ENCODE results near the gene ARHGAP10. TPM values are rescaled to one million over a fixed set of nuclear protein-coding genes. Genes with fewer than 3 reads are reported as not detected.

ARHGAP10 gene
- polyA plus RNA-seq, 1 donor, result 11.0 TPM

DNA sequence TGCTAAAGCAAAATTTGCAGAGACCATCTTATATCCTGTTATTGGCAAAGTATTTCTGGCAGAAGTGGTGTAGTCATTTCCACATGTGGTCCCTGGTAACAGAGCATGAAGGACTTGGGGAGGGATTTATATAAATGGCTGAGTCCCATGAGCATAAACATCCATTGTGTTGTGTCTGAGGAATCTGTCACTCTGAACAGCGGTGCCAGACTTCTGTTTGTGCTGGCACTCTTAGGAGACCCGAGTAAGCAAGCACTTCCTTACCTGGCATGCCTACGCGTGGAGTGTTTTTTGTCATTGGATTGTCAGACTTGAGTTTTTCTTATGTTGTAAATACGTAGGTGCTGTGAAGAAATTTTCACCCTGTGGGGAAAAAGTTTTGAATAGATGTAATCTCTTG lies 285.9 kb downstream of the ARHGAP10 start:
- Histone ChIP-seq H3K4me1 (ENCODE audit: control insufficient read depth, insufficient read depth, low read length) (peaks cover 4% of the 10 kb centered on the region), H3K36me3 (ENCODE audit: control insufficient read depth, insufficient read depth, low read length) (no peaks in the 10 kb centered on the region), H3K4me3 (ENCODE audit: low read length) (no peak overlapping the region), H3K9me3 (ENCODE audit: control insufficient read depth, low read depth, low read length) (no peaks in the 10 kb centered on the region), H3K27me3 (ENCODE audit: control insufficient read depth, insufficient read depth, low read length) (no peaks in the 10 kb centered on the region), H3K27ac (ENCODE audit: low read length) (no peak overlapping the region)
- 100% methylated on average over 1 of the region's 5 CpGs for WGBS (ENCODE audit: insufficient coverage, low lambda C conversion rate)
- no peak for DNase-seq

DNA sequence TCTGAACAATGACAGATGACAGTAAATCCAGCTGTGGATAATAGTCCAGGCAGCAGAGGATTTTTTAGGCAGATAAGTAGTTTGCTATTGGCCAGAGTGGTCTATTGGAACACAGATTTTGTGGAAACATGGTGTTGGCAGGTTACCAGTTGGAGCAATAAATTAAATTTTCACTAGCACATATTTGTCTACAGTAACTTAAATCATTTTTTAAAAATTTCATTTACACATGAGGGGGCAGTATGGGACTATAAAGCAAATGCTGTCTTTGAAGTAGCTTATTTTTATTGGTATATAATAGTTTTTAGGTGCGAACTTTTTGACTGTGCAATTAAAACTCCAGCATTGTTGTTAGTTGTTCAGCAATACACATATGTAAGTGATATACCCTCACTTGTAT lies 289.8 kb downstream of the ARHGAP10 start:
- no peaks in the 10 kb centered on the region for H3K4me1 ChIP-seq (ENCODE audit: control insufficient read depth, insufficient read depth, low read length)
- no CpG with 5 or more reads among the region's 1 CpG for WGBS (ENCODE audit: insufficient coverage, low lambda C conversion rate)
- peaks cover 5% of the 10 kb centered on the region for H3K36me3 ChIP-seq (ENCODE audit: control insufficient read depth, insufficient read depth, low read length)
- no peak for DNase-seq
- H3K27ac ChIP-seq (ENCODE audit: low read length), result no peak overlapping the region
- no peaks in the 10 kb centered on the region for H3K9me3 ChIP-seq (ENCODE audit: control insufficient read depth, low read depth, low read length)
- H3K4me3 ChIP-seq (ENCODE audit: low read length), result no peak overlapping the region
- H3K27me3 ChIP-seq (ENCODE audit: control insufficient read depth, insufficient read depth, low read length), result no peaks in the 10 kb centered on the region

DNA sequence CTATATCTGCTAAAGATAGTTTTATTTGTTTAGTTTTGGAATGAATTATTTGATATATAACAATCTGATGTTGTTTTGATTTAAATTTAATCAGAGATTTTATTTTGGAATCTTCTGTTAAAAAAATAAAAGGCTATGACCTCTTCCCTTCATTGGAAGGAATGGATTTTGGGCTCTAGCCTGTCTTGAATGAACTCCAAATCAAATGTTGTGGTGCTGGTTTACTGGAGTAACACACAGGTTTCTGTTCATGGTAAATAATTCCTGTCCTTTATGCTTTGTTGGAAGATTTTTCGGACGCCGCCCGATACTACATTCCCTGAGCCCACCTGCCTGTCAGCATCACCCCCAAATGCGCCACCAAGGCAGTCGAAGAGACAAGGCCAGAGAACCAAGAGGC lies 291.1 kb downstream of the ARHGAP10 start:
- H3K4me3 ChIP-seq (ENCODE audit: low read length), result no peak overlapping the region
- no peak overlapping the region for H3K27ac ChIP-seq (ENCODE audit: low read length)
- no CpG with 5 or more reads among the region's 6 CpGs for WGBS (ENCODE audit: insufficient coverage, low lambda C conversion rate)
- H3K9me3 ChIP-seq (ENCODE audit: control insufficient read depth, low read depth, low read length), result no peaks in the 10 kb centered on the region
- DNase-seq, result no peak
- H3K27me3 ChIP-seq (ENCODE audit: control insufficient read depth, insufficient read depth, low read length), result no peaks in the 10 kb centered on the region
- H3K36me3 ChIP-seq (ENCODE audit: control insufficient read depth, insufficient read depth, low read length), result peaks cover 5% of the 10 kb centered on the region
- no peaks in the 10 kb centered on the region for H3K4me1 ChIP-seq (ENCODE audit: control insufficient read depth, insufficient read depth, low read length)

DNA sequence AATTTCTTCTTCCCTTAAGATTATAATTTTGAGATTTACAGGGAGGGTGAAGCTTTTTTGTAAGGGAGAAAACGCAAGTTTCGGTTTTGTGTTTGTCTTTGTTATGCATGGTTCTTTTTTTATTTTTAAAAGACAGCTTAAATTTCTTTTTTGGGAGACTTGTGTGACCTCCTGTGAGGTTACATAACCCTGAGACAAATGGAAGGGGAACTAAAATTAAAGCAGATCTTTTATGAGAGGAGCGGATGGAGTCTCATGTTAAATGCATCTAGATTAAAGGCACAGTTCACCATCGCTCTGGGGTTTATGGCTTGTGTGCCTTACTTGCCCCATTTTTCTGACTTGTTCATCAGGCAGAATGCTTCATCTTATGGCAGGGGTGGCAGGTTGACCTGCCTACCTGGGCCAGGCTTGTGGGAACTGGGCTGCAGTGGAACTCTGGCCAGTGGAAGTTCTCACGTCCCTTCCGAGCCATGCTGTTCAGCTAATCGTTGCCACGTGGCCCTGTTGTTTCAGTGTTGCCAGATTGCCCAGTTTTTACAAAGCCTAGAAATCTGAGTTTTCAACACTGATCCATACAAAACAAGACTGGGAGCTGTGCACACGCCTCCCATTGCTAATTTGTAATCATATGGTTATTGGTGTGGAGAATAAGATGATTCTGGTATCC lies 291.8 kb downstream of the ARHGAP10 start:
- 100% methylated on average over 3 of the region's 9 CpGs for WGBS (ENCODE audit: insufficient coverage, low lambda C conversion rate)

DNA sequence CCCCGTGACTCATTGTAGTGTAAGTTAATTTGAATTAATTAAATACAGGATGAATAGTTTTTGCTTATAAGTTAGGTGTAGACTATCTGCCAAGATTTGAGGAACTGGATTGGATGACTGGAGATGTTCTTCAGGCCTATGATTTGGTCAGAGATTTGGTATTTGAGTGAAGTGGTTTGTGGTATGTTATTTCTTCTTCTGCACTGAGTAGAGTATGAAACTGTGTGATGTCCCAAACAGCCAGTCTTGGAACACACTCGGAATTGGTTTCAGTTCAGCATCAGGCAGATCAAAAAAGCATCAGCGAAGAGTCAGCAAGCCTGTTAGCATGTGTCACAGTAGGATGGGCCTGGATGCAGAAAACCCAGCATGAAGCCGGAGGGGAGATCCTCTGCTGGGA lies 294.1 kb downstream of the ARHGAP10 start:
- H3K4me3 ChIP-seq (ENCODE audit: low read length), result no peak overlapping the region
- WGBS (ENCODE audit: insufficient coverage, low lambda C conversion rate), result 100% methylated on average over 1 of the region's 4 CpGs

More for the DNA sequence above, 291.8 kb downstream of the ARHGAP10 start:
- no peak for DNase-seq
- no peak overlapping the region for H3K27ac ChIP-seq (ENCODE audit: low read length)
- no peaks in the 10 kb centered on the region for H3K4me1 ChIP-seq (ENCODE audit: control insufficient read depth, insufficient read depth, low read length)
- H3K36me3 ChIP-seq (ENCODE audit: control insufficient read depth, insufficient read depth, low read length), result peaks cover 5% of the 10 kb centered on the region
- H3K9me3 ChIP-seq (ENCODE audit: control insufficient read depth, low read depth, low read length), result peaks cover 3% of the 10 kb centered on the region
- no peaks in the 10 kb centered on the region for H3K27me3 ChIP-seq (ENCODE audit: control insufficient read depth, insufficient read depth, low read length)
- H3K4me3 ChIP-seq (ENCODE audit: low read length), result no peak overlapping the region

DNA sequence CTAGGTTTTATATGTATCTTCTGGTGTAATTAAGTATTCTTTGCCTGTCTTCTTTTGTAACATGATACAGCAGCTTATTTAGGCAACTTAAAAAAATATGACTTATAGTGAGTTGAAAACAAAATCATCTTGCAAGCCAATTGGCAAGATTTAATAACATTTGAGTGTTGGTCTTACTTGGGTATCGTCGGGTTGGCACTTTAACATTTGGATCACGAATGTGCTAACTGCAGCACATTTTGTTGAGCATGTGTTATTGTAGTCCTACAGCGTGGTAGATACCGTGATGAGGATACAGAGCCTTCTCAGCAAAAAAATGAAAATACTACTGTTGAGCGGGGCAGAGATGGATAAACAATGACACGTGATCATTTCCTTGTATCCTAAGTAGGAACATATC lies 295.3 kb downstream of the ARHGAP10 start:
- Histone ChIP-seq H3K27ac (ENCODE audit: low read length) (no peak overlapping the region), H3K4me1 (ENCODE audit: control insufficient read depth, insufficient read depth, low read length) (no peaks in the 10 kb centered on the region), H3K4me3 (ENCODE audit: low read length) (no peak overlapping the region), H3K36me3 (ENCODE audit: control insufficient read depth, insufficient read depth, low read length) (peaks cover 5% of the 10 kb centered on the region), H3K27me3 (ENCODE audit: control insufficient read depth, insufficient read depth, low read length) (no peaks in the 10 kb centered on the region), H3K9me3 (ENCODE audit: control insufficient read depth, low read depth, low read length) (peaks cover 3% of the 10 kb centered on the region)
- WGBS (ENCODE audit: insufficient coverage, low lambda C conversion rate), result 100% methylated on average over 2 of the region's 7 CpGs
- no peak for DNase-seq

More for the DNA sequence above, 294.1 kb downstream of the ARHGAP10 start:
- peaks cover 3% of the 10 kb centered on the region for H3K9me3 ChIP-seq (ENCODE audit: control insufficient read depth, low read depth, low read length)
- no peak for DNase-seq
- H3K4me1 ChIP-seq (ENCODE audit: control insufficient read depth, insufficient read depth, low read length), result no peaks in the 10 kb centered on the region
- no peak overlapping the region for H3K27ac ChIP-seq (ENCODE audit: low read length)
- H3K36me3 ChIP-seq (ENCODE audit: control insufficient read depth, insufficient read depth, low read length), result peaks cover 5% of the 10 kb centered on the region
- no peaks in the 10 kb centered on the region for H3K27me3 ChIP-seq (ENCODE audit: control insufficient read depth, insufficient read depth, low read length)

DNA sequence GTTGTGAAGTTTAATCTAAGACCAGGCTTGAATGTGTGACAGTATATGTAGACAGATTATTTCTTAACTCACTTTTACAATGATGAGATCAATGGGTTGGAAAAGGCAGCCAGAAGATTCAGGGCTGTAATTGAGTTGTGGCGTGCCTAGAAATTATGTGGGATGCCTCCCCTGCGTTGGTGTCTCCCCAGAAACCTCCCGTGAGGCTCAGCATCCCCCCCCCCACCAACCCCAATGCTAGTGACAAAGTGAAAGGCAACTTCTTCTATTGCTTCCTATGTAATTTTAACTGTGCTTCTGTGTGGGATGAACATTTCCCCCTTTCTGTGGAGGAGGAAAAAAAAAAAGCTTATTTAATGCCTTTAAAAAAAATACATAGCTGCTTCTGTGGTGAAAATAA lies 297.9 kb downstream of the ARHGAP10 start:
- Histone ChIP-seq H3K4me3 (ENCODE audit: low read length) (no peak overlapping the region), H3K9me3 (ENCODE audit: control insufficient read depth, low read depth, low read length) (peaks cover 3% of the 10 kb centered on the region), H3K27ac (ENCODE audit: low read length) (no peak overlapping the region), H3K27me3 (ENCODE audit: control insufficient read depth, insufficient read depth, low read length) (no peaks in the 10 kb centered on the region), H3K36me3 (ENCODE audit: control insufficient read depth, insufficient read depth, low read length) (no peaks in the 10 kb centered on the region), H3K4me1 (ENCODE audit: control insufficient read depth, insufficient read depth, low read length) (no peaks in the 10 kb centered on the region)
- no peak for DNase-seq
- no CpG with 5 or more reads among the region's 3 CpGs for WGBS (ENCODE audit: insufficient coverage, low lambda C conversion rate)

DNA sequence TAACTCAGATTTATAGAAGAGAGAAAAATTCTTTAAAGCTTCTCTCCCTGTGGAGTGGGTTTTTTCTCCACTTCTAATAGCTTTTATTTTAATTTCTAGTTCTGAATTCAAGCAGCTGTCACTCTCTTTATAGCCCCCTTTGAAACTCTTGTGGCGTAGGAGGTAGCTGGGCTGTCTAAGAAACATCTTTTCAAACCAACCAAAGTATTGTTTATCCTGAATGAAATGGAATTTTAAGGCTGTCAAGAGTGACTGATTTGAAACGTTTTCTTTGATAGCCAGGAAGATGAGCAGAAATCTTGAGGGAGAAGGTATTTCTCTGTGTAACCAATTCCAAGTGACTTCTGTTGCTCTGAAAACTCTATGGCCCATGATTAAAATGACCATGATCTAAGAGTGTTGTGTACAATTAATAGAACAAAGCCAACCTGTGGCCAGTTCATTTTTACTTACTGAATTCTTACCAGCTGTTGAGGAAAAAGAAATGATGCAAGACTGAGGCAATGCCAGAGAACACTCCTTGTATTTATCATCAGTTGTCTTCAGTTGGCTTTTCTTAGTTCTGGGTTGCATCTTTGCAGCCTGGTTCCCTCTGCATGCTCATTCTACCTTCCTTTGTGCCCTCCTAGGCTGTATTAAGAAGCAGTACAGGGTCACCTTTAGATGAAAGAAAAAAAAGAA lies 298.4 kb downstream of the ARHGAP10 start:
- Histone ChIP-seq H3K36me3 (ENCODE audit: control insufficient read depth, insufficient read depth, low read length) (no peaks in the 10 kb centered on the region), H3K4me1 (ENCODE audit: control insufficient read depth, insufficient read depth, low read length) (no peaks in the 10 kb centered on the region), H3K4me3 (ENCODE audit: low read length) (no peak overlapping the region), H3K9me3 (ENCODE audit: control insufficient read depth, low read depth, low read length) (peaks cover 3% of the 10 kb centered on the region), H3K27me3 (ENCODE audit: control insufficient read depth, insufficient read depth, low read length) (no peaks in the 10 kb centered on the region), H3K27ac (ENCODE audit: low read length) (no peak overlapping the region)
- WGBS (ENCODE audit: insufficient coverage, low lambda C conversion rate), result no CpG with 5 or more reads among the region's 2 CpGs
- no peak for DNase-seq

DNA sequence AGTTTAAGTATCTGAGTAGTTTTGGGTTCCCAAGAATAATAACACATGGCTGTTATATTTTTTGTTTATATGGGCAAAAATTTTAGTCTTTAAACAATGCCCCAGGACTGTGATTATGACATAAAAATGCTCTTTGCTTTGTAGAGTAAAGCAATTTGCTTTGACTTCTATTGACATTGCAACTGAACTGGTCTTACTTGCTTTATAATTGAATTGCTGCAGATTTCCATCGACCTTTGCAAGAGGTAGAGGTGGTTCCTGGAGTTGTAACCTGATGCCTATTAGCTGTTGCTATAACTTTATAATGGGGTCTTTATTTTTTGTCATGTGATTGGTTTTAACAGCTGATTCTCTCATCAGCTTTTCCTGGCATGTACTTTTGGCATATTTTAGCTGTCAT lies 302.9 kb downstream of the ARHGAP10 start:
- no peak overlapping the region for H3K4me3 ChIP-seq (ENCODE audit: low read length)
- peak in 1 of 2 donors; percentile 19 for DNase-seq
- no CpG with 5 or more reads among the region's 1 CpG for WGBS (ENCODE audit: insufficient coverage, low lambda C conversion rate)

DNA sequence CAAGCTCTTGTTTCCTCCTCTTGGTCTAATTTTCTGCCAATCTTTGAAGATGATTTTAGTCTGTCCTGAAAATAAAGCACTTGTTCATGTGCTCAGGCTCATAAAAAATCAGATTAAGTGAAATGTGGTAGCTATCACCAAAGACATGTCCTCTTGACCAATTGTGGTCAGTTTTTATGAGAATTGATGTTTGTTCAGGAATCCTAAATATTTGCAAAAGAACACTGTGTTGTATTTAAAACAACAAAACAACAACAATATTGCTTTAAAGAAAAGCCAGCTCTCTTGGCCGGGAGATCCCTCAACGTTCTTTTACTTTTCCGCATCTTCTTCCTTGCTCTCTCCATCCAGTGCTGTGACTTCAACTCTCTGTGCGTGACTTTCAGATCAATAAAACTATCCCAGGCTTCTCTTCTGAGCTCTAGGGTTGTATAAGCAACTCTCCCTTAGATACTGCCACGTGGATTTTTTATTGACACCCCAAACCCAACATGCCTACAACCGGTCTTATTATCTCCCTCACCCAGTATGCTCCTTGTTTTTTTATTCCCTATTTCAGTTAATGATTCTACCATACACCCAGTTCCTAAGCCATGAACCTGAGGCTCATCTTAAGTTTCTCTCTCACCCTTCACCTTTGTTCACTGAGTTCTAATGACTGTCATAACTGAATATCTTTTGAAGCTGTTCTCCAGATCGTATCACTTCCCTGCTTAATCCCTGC lies 309.9 kb downstream of the ARHGAP10 start:
- peaks cover 6% of the 10 kb centered on the region for H3K4me1 ChIP-seq (ENCODE audit: control insufficient read depth, insufficient read depth, low read length)
- H3K36me3 ChIP-seq (ENCODE audit: control insufficient read depth, insufficient read depth, low read length), result peaks cover under 1% of the 10 kb centered on the region
- no peaks in the 10 kb centered on the region for H3K27me3 ChIP-seq (ENCODE audit: control insufficient read depth, insufficient read depth, low read length)
- no peak overlapping the region for H3K4me3 ChIP-seq (ENCODE audit: low read length)
- WGBS (ENCODE audit: insufficient coverage, low lambda C conversion rate), result 33% methylated on average over 4 of the region's 7 CpGs
- DNase-seq, result peak; percentile 67 to 86
- H3K9me3 ChIP-seq (ENCODE audit: control insufficient read depth, low read depth, low read length), result no peaks in the 10 kb centered on the region
- peak overlapping the region; percentile 52 for H3K27ac ChIP-seq (ENCODE audit: low read length)

More for the DNA sequence above, 302.9 kb downstream of the ARHGAP10 start:
- no peaks in the 10 kb centered on the region for H3K9me3 ChIP-seq (ENCODE audit: control insufficient read depth, low read depth, low read length)
- no peaks in the 10 kb centered on the region for H3K4me1 ChIP-seq (ENCODE audit: control insufficient read depth, insufficient read depth, low read length)
- no peak overlapping the region for H3K27ac ChIP-seq (ENCODE audit: low read length)
- H3K27me3 ChIP-seq (ENCODE audit: control insufficient read depth, insufficient read depth, low read length), result no peaks in the 10 kb centered on the region
- no peaks in the 10 kb centered on the region for H3K36me3 ChIP-seq (ENCODE audit: control insufficient read depth, insufficient read depth, low read length)

Data from large intestine (tissue), 3 donors.